NOMO-1 (cell line): ENCODE measurements around the gene RFX1.
"Not testable (repeated sequence)": the region's sequence is repeated elsewhere in the genome, so short reads cannot be mapped to it uniquely, and the experiment has no call there.

Source experiments
- DNase-seq, 2 experiments: peaks; one replicate each; lab custom pipeline; 2025; ENCODE audit not compliant: unreplicated experiment in 2 of 2; lab: John Stamatoyannopoulos, UW

RFX1 gene

GRCh38 chr19:13980340-13980739, 25.8 kb downstream of the RFX1 start:
- no peak for DNase-seq

- DNase-seq: no peak
These were observed 26.4 kb downstream of the RFX1 start for GRCh38 chr19:13979686-13980085.

- no peak for DNase-seq
These were observed 26.9 kb downstream of the RFX1 start for GRCh38 chr19:13979244-13979615.

- DNase-seq: no peak
These were observed 27.5 kb downstream of the RFX1 start for GRCh38 chr19:13978351-13979243.

- DNase-seq: no peak
These were observed 28.3 kb downstream of the RFX1 start for GRCh38 chr19:13977803-13978202.

GRCh38 chr19:13976446-13976845, 29.7 kb downstream of the RFX1 start:
- no peak for DNase-seq

GRCh38 chr19:13975870-13976269, 30.2 kb downstream of the RFX1 start:
- DNase-seq: no peak

- DNase-seq: no peak
These were observed 32.0 kb downstream of the RFX1 start for GRCh38 chr19:13974073-13974472.

- DNase-seq: not testable (repeated sequence)
These were observed 32.6 kb downstream of the RFX1 start for GRCh38 chr19:13973479-13973878.

GRCh38 chr19:13972368-13973155, 33.6 kb downstream of the RFX1 start:
- DNase-seq: no peak

GRCh38 chr19:13971868-13972267, 34.3 kb downstream of the RFX1 start:
- not testable (repeated sequence) for DNase-seq

- no peak for DNase-seq
These were observed 36.2 kb downstream of the RFX1 start for GRCh38 chr19:13969897-13970296.

- no peak for DNase-seq
These were observed 37.1 kb downstream of the RFX1 start for GRCh38 chr19:13968999-13969398.

- no peak for DNase-seq
These were observed 37.7 kb downstream of the RFX1 start for GRCh38 chr19:13968383-13968935.

- DNase-seq: not testable (repeated sequence)
These were observed 38.9 kb downstream of the RFX1 start for GRCh38 chr19:13967206-13967605.

GRCh38 chr19:13966684-13967128, 39.4 kb downstream of the RFX1 start:
- no peak for DNase-seq

- no peak for DNase-seq
These were observed 40.0 kb downstream of the RFX1 start for GRCh38 chr19:13965926-13966683.

GRCh38 chr19:13965377-13965896, 40.7 kb downstream of the RFX1 start:
- DNase-seq: no peak

GRCh38 chr19:13964776-13965175, 41.3 kb downstream of the RFX1 start:
- no peak for DNase-seq

GRCh38 chr19:13963603-13964105, 42.5 kb downstream of the RFX1 start:
- DNase-seq: no peak
